Psoas muscle (tissue), 8 donors: ENCODE data around the gene FGFR1OP2. TPM values are rescaled to one million over a fixed set of nuclear protein-coding genes. Genes with fewer than 3 reads are reported as not detected.

ENCODE experiments used
- ATAC-seq, 4 donors: fragments of 200-7000 bp; cut with Tn5 transposase; one replicate each; pipeline ENCODE4 v1.9.1; 2020; ENCODE audit warnings: moderate library complexity in 3 of 4, mild to moderate bottlenecking in 2 of 4
- DNase-seq, 2 donors: peaks; one replicate each; pipeline ENCODE4 v3.0.0-alpha.2; 2020
- H3K27ac ChIP-seq: fragments of 200-600 bp; one replicate; pipeline ENCODE4 v1.8.0; 2022
- H3K27me3 ChIP-seq, 3 donors: fragments of 200-600 bp in 1 of 3; one replicate each; pipeline versions ENCODE4 v1.6.1 to v1.8.0; 2013 to 2022; ENCODE audit warnings: low read length in 2 of 3, mild to moderate bottlenecking in 2 of 3, moderate library complexity in 1 of 3; ENCODE audit not compliant: insufficient read depth in 3 of 3
- H3K36me3 ChIP-seq, 2 donors: fragments of 200-600 bp in 1 of 2; one replicate each; pipeline versions ENCODE4 v1.6.1 to v1.8.0; 2013 to 2022; ENCODE audit warnings: low read depth in 1 of 2, mild to moderate bottlenecking in 1 of 2, moderate library complexity in 1 of 2; ENCODE audit not compliant: insufficient read depth in 1 of 2
- H3K4me1 ChIP-seq: fragments of 200-600 bp; one replicate; pipeline ENCODE4 v1.8.0; 2022
- H3K4me3 ChIP-seq: fragments of 200-600 bp; one replicate; pipeline ENCODE4 v1.8.0; 2022; ENCODE audit warnings: mild to moderate bottlenecking
- H3K9me3 ChIP-seq: fragments of 200-600 bp; one replicate; pipeline ENCODE4 v1.8.0; 2022
- WGBS, 3 donors: extraction: QIAGEN DNeasy Blood & Tissue Kit; methylation state at CpG; one replicate each; pipeline versions ENCODE4 v1.1.6 to v1.1.7; 2013; 5-methylcytosine and 5-hydroxymethylcytosine counted together
- intact Hi-C, 2 donors: fragments of 100-400 bp; cut with DNase I; formaldehyde crosslinking; loops; one replicate each; pipeline versions ENCODE4 v1.11.0 to v1.14.2; 2022
- polyA plus RNA-seq, 3 donors: library from polyadenylated mRNA; stranded (reverse); fragments of 200-250 nt; gene quantifications; one replicate each; pipeline ENCODE4 v1.2.3, GENCODE V29; 2013
- total RNA-seq, 4 donors: library from RNA; stranded (reverse); fragmentation: NEBNext Ultra II Directional in 2 of 4; extraction: Animal tissue kit (Norgen Biotek cat#: 25700) in 2 of 4; gene quantifications; one replicate each; pipeline versions ENCODE4 v1.2.1 to v1.2.4, GENCODE V29; 2021 to 2023
- TF ChIP-seq, protein P1 (sequence below): fragments of 200-600 bp; IDR thresholded peaks from one replicate; pipeline ENCODE4 v1.8.0; 2022; ENCODE audit warnings: antibody characterized with exemption
- donor health status: healthy with polysubstance abuse.
- donor health status: DM: no; HTN: no; CAD: no; lungs with moderate emphysema.
- donor health status: Bipolar disorder and iron deficiency.
- donor health status: healthy.
- donor health status: DM: yes; HTN: yes; CAD: no.
- donor health status: DM: no; HTN: no; CAD: no.
- donor health status: DM: no; HTN: no; CAD: no.
- donor health status: DM: yes; HTN: yes; CAD: no.

FGFR1OP2 gene
- total and polyA plus RNA-seq, 7 donors: 18.0 to 40.5 (median 27.2) TPM

- DNase-seq (no peak), ATAC-seq (no peak)
- WGBS, 3 donors: 97 to 100% (median 99%) methylated on average over 2 of the region's 2 CpGs
- Histone ChIP-seq H3K4me1 (no peaks in the 10 kb centered on the region), H3K4me3 (no peak overlapping the region), H3K27ac (no peak overlapping the region), H3K36me3 (peaks cover 0 to 45% of the 10 kb centered on the region in 2 donors), H3K9me3 (no peaks in the 10 kb centered on the region), H3K27me3 (no peaks in the 10 kb centered on the region)
- TF ChIP-seq, protein P1, sequence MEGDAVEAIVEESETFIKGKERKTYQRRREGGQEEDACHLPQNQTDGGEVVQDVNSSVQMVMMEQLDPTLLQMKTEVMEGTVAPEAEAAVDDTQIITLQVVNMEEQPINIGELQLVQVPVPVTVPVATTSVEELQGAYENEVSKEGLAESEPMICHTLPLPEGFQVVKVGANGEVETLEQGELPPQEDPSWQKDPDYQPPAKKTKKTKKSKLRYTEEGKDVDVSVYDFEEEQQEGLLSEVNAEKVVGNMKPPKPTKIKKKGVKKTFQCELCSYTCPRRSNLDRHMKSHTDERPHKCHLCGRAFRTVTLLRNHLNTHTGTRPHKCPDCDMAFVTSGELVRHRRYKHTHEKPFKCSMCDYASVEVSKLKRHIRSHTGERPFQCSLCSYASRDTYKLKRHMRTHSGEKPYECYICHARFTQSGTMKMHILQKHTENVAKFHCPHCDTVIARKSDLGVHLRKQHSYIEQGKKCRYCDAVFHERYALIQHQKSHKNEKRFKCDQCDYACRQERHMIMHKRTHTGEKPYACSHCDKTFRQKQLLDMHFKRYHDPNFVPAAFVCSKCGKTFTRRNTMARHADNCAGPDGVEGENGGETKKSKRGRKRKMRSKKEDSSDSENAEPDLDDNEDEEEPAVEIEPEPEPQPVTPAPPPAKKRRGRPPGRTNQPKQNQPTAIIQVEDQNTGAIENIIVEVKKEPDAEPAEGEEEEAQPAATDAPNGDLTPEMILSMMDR: no peak
- intact Hi-C loops: no loop called here
These were observed 44.6 kb downstream of the FGFR1OP2 start for GRCh38 chr12:26982866-26983265.

- ATAC-seq (peak in 3 of 4 donors; percentile 41 to 74 (median 59)), DNase-seq (no peak)
- TF ChIP-seq, protein P1: no peak
- peaks cover 4 to 36% of the 10 kb centered on the region in 2 donors for H3K36me3 ChIP-seq
- H3K4me3 ChIP-seq: no peak overlapping the region
- H3K4me1 ChIP-seq: no peaks in the 10 kb centered on the region
- intact Hi-C loops: no loop called here
- 89 to 91% (median 90%) methylated on average over 10 of the region's 10 CpGs for WGBS, 3 donors
- H3K27me3 ChIP-seq: no peaks in the 10 kb centered on the region
- no peak overlapping the region for H3K27ac ChIP-seq
- H3K9me3 ChIP-seq: no peaks in the 10 kb centered on the region
These were observed 49.6 kb downstream of the FGFR1OP2 start for GRCh38 chr12:26987634-26988424.

DNA sequence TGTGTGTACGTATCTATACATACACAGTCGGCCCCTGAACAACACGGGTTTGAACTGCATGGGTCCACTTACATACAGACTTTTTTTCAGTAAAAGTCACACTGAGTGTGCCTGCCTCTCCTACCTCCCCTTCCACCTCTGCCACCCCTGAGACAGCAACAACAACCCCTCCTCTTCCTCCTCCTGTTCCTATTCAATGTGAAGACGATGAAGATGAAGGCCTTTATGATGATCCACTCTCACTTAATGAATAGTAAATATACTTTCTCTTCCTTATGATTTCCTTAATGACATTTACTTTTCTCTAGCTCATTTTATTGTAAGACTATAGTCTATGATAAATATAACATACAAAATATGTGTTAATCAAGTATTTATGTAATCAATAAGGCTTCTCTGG lies 50.4 kb downstream of the FGFR1OP2 start:
- Histone ChIP-seq H3K27me3 (no peaks in the 10 kb centered on the region), H3K36me3 (peaks cover 4 to 36% of the 10 kb centered on the region in 2 donors), H3K27ac (no peak overlapping the region), H3K9me3 (no peaks in the 10 kb centered on the region), H3K4me1 (no peaks in the 10 kb centered on the region), H3K4me3 (no peak overlapping the region)
- WGBS, 3 donors: 89 to 95% (median 95%) methylated on average over 4 of the region's 4 CpGs
- TF ChIP-seq, protein P1: no peak
- intact Hi-C loops: no loop called here
- ATAC-seq: no peak
- DNase-seq: no peak

GRCh38 chr12:26989873-26990272 lies 51.6 kb downstream of the FGFR1OP2 start:
- 86 to 94% (median 89%) methylated on average over 4 of the region's 4 CpGs for WGBS, 3 donors
- no peak overlapping the region for H3K4me3 ChIP-seq
- H3K9me3 ChIP-seq: no peaks in the 10 kb centered on the region
- no peak overlapping the region for H3K27ac ChIP-seq
- no peaks in the 10 kb centered on the region for H3K4me1 ChIP-seq
- ATAC-seq (no peak), DNase-seq (no peak)
- H3K27me3 ChIP-seq: no peaks in the 10 kb centered on the region
- intact Hi-C loops: no loop called here
- TF ChIP-seq, protein P1: no peak
- peaks cover 4 to 44% of the 10 kb centered on the region in 2 donors for H3K36me3 ChIP-seq
